Keratinocyte (primary cell): ENCODE results near the gene RTKN2. TPM values are rescaled to one million over a fixed set of nuclear protein-coding genes. Genes with fewer than 3 reads are reported as not detected.

Source experiments
- DNase-seq: peaks from one replicate; pipeline ENCODE4 v3.0.0-alpha.2; 2011; ENCODE audit warnings: low read depth, missing footprints, low spot score
- FAIRE-seq: peaks from 2 replicates; lab custom pipeline; 2011; peaks lifted over from hg19 to GRCh38; lab: Jason Lieb, UNC
- H2AFZ ChIP-seq: 2 replicates; pipeline ENCODE4 v1.6.0; 2012; ENCODE audit warnings: low read length, control low read depth, inconsistent platforms; ENCODE audit not compliant: control insufficient read depth
- H3K27ac ChIP-seq: 2 replicates; pipeline ENCODE4 v1.5.1; 2011; ENCODE audit warnings: low read length; ENCODE audit not compliant: control insufficient read depth, insufficient read depth
- H3K27me3 ChIP-seq: 3 replicates; pipeline ENCODE4 v1.6.0; 2011; ENCODE audit warnings: low read length; ENCODE audit not compliant: control insufficient read depth, insufficient read depth; ENCODE audit errors: extremely low read depth
- H3K36me3 ChIP-seq, 2 experiments: 2 replicates in 1 of 2; 3 replicates in 1 of 2; pipeline ENCODE4 v1.5.1; 2011; ENCODE audit warnings: low read length in 2 of 2, mild to moderate bottlenecking in 1 of 2; ENCODE audit not compliant: control insufficient read depth in 2 of 2, insufficient read depth in 2 of 2; ENCODE audit errors: extremely low read depth in 1 of 2
- H3K4me1 ChIP-seq: 3 replicates; pipeline ENCODE4 v1.5.1; 2011; ENCODE audit warnings: low read length; ENCODE audit not compliant: control insufficient read depth, insufficient read depth; ENCODE audit errors: extremely low read depth
- H3K4me2 ChIP-seq: 3 replicates; pipeline ENCODE4 v1.6.0; 2011; ENCODE audit warnings: low read depth, low read length; ENCODE audit not compliant: control insufficient read depth, insufficient read depth; ENCODE audit errors: extremely low read depth
- H3K4me3 ChIP-seq, 3 experiments: fragments of 200-600 bp in 1 of 3; sonication (generic) in 1 of 3; 2 replicates in 2 of 3; 3 replicates in 1 of 3; pipeline ENCODE4 v1.5.1; 2011 to 2016; ENCODE audit warnings: low read length in 3 of 3, mild to moderate bottlenecking in 3 of 3, control low read depth in 2 of 3, inconsistent platforms in 1 of 3, low read depth in 1 of 3, mixed read lengths in 1 of 3, mixed run types in 1 of 3, moderate library complexity in 1 of 3; ENCODE audit not compliant: control insufficient read depth in 2 of 3, insufficient read depth in 2 of 3; ENCODE audit errors: extremely low read depth in 1 of 3
- H3K79me2 ChIP-seq: 2 replicates; pipeline ENCODE4 v1.6.0; 2012; ENCODE audit warnings: low read length; ENCODE audit not compliant: control insufficient read depth, insufficient read depth
- H3K9ac ChIP-seq: 3 replicates; pipeline ENCODE4 v1.6.0; 2011; ENCODE audit warnings: low read length; ENCODE audit not compliant: control insufficient read depth, insufficient read depth; ENCODE audit errors: extremely low read depth
- H3K9me1 ChIP-seq: 3 replicates; pipeline ENCODE4 v1.6.0; 2011; ENCODE audit warnings: low read length; ENCODE audit not compliant: control insufficient read depth, insufficient read depth; ENCODE audit errors: extremely low read depth
- H3K9me3 ChIP-seq: 2 replicates; pipeline ENCODE4 v1.5.1; 2012; ENCODE audit warnings: low read depth, low read length; ENCODE audit not compliant: control insufficient read depth
- H4K20me1 ChIP-seq: 3 replicates; pipeline ENCODE4 v1.6.0; 2011; ENCODE audit warnings: low read length; ENCODE audit not compliant: control insufficient read depth, insufficient read depth; ENCODE audit errors: extremely low read depth
- CTCF ChIP-seq, 3 experiments: IDR thresholded peaks in 1 of 3; conservative IDR thresholded peaks in 1 of 3; optimal IDR thresholded peaks in 1 of 3; 2 replicates in 2 of 3; 3 replicates in 1 of 3; pipeline versions ENCODE3 to v1.5.1; 2011; ENCODE audit warnings: low read length in 3 of 3, mild to moderate bottlenecking in 3 of 3, moderate library complexity in 2 of 3, control low read depth in 1 of 3, inconsistent platforms in 1 of 3; ENCODE audit not compliant: insufficient read depth in 2 of 3; ENCODE audit errors: extremely low read depth in 1 of 3
- EZH2 ChIP-seq: IDR thresholded peaks from one replicate; pipeline ENCODE4 v1.6.1; 2012; ENCODE audit warnings: inconsistent platforms, mild to moderate bottlenecking, low read length, moderate library complexity
- dilution Hi-C: fragments of 300-500 bp; cut with MboI; formaldehyde crosslinking; loops from one replicate; pipeline ENCODE4 v1.7.0; 2020; ENCODE audit warnings: low sequenced_read_pairs; ENCODE audit not compliant: extremely low pct_ligation_motif_present
- polyA plus RNA-seq, 5 experiments: library from polyadenylated mRNA; depleted of rRNA in 3 of 5; stranded (reverse) in 3 of 5; stranded (forward) in 1 of 5; unstranded in 1 of 5; fragments of >200 nt; gene quantifications; 1 replicate in 1 of 5; 2 replicates in 3 of 5; 3 replicates in 1 of 5; pipeline versions ENCODE4 v1.2.1 to v1.2.3, GENCODE V29; 2011 to 2012; ENCODE audit warnings: missing spikeins in 2 of 5, low read depth in 1 of 5, low replicate concordance in 1 of 5

The RTKN2 gene
- polyA plus RNA-seq, 1 donor (not counting 4 experiments of a cell fraction or from before 2014, with no cell fraction given): 3.2 TPM

GRCh38 chr10:62170732-62171131, 97.9 kb downstream of the RTKN2 start:
- Histone ChIP-seq H3K4me1 (no peaks in the 10 kb centered on the region), H3K27ac (no peak overlapping the region), H3K4me2 (no peak overlapping the region), H3K36me3 (no peaks in the 10 kb centered on the region), H3K9me1 (no peaks in the 10 kb centered on the region), H2AFZ (no peak overlapping the region), H4K20me1 (no peaks in the 10 kb centered on the region), H3K79me2 (no peaks in the 10 kb centered on the region), H3K27me3 (no peaks in the 10 kb centered on the region), H3K9ac (no peak overlapping the region), H3K9me3 (no peaks in the 10 kb centered on the region), H3K4me3 (no peak overlapping the region)
- DNase-seq (no peak), FAIRE-seq (no peak)
- dilution Hi-C loops: no loop called here
- no peak for TF ChIP-seq CTCF (optimal IDR thresholded peaks at IDR 0.05 in 1 of 3, IDR thresholded peaks at IDR 0.05 in 1 of 3, conservative IDR thresholded peaks at IDR 0.05 in 1 of 3; ENCODE audit: extremely low read depth in 1 of 3, insufficient read depth in 2 of 3, low read length in 3 of 3)
- TF ChIP-seq EZH2: no peak

- Histone ChIP-seq H3K4me3 (no peak overlapping the region), H3K9me1 (no peaks in the 10 kb centered on the region), H3K27me3 (no peaks in the 10 kb centered on the region), H3K4me2 (no peak overlapping the region), H2AFZ (peak overlapping the region; percentile 0), H4K20me1 (no peaks in the 10 kb centered on the region), H3K79me2 (no peaks in the 10 kb centered on the region), H3K9ac (no peak overlapping the region), H3K36me3 (no peaks in the 10 kb centered on the region), H3K27ac (no peak overlapping the region), H3K9me3 (no peaks in the 10 kb centered on the region), H3K4me1 (no peaks in the 10 kb centered on the region)
- no peak for TF ChIP-seq EZH2
- no peak for TF ChIP-seq CTCF (optimal IDR thresholded peaks at IDR 0.05 in 1 of 3, IDR thresholded peaks at IDR 0.05 in 1 of 3, conservative IDR thresholded peaks at IDR 0.05 in 1 of 3; ENCODE audit: extremely low read depth in 1 of 3, insufficient read depth in 2 of 3, low read length in 3 of 3)
- DNase-seq: no peak
- peak; percentile 17 for FAIRE-seq
- dilution Hi-C loops: no loop called here
Measured at GRCh38 chr10:62166331-62167131, 102.1 kb downstream of the RTKN2 start.
